IMR-90 (cell line): ENCODE measurements around the gene RPS24. TPM values are rescaled to one million over a fixed set of nuclear protein-coding genes. Genes with fewer than 3 reads are reported as not detected.

Experiments
- ATAC-seq: fragments of 200-7000 bp; cut with Tn5 transposase; 2 replicates; pipeline ENCODE4 v1.9.1; 2020; ENCODE audit warnings: low read depth, mild to moderate bottlenecking, moderate library complexity
- BruUV-seq: library from RNA; stranded (reverse); fragments of 400-500 nt; replicated peaks from 2 replicates; lab custom pipeline; 2021; lab: Mats Ljungman, UMichigan
- CTCF ChIA-PET: fragments of 300-600 bp; formaldehyde crosslinking; extraction: SDS; loops from one replicate; lab custom pipeline; 2021; ENCODE audit warnings: antibody characterized with exemption; lab: Yijun Ruan, JAX
- POLR2A ChIA-PET: fragments of 300-600 bp; sonication (Branson Sonifier 250); formaldehyde crosslinking; loops from one replicate; lab custom pipeline; 2022; ENCODE audit warnings: antibody characterized with exemption; ENCODE audit not compliant: unreplicated experiment; lab: Charles Lee
- DNase-seq: peaks from one replicate; pipeline ENCODE4 v3.0.0; 2013
- H2AFZ ChIP-seq: replicated peaks from 2 replicates; pipeline ENCODE3; 2013; ENCODE audit warnings: low read length, mild to moderate bottlenecking; ENCODE audit not compliant: poor library complexity
- H2AK5ac ChIP-seq: 2 replicates; pipeline ENCODE4 v1.6.1; 2013; ENCODE audit warnings: low read depth, low read length, inconsistent platforms
- H2AK9ac ChIP-seq: replicated peaks from 2 replicates; pipeline ENCODE3; 2013; ENCODE audit warnings: mild to moderate bottlenecking, low read depth, low read length, moderate library complexity; ENCODE audit not compliant: poor library complexity
- H2BK120ac ChIP-seq: 2 replicates; pipeline ENCODE4 v1.6.1; 2013; ENCODE audit warnings: low read depth, low read length, inconsistent platforms
- H2BK15ac ChIP-seq: 3 replicates; pipeline ENCODE4 v1.6.1; 2013; ENCODE audit warnings: low read depth, low read length, inconsistent platforms
- H2BK20ac ChIP-seq: 2 replicates; pipeline ENCODE4 v1.6.1; 2013; ENCODE audit warnings: low read depth, mild to moderate bottlenecking, inconsistent platforms, low read length, moderate library complexity
- H2BK5ac ChIP-seq: 2 replicates; pipeline ENCODE4 v1.6.1; 2013; ENCODE audit warnings: mild to moderate bottlenecking, low read depth, low read length, inconsistent platforms; ENCODE audit not compliant: poor library complexity, severe bottlenecking
- H3K14ac ChIP-seq: replicated peaks from 2 replicates; pipeline ENCODE4 v1.6.1; 2013; ENCODE audit warnings: low read depth, low read length, inconsistent platforms
- H3K18ac ChIP-seq: 2 replicates; pipeline ENCODE4 v1.6.1; 2013; ENCODE audit warnings: low read depth, low read length, control low read depth
- H3K23ac ChIP-seq: 2 replicates; pipeline ENCODE4 v1.6.1; 2013; ENCODE audit warnings: low read depth, low read length, inconsistent platforms
- H3K27ac ChIP-seq: 2 replicates; pipeline ENCODE4 v1.5.1; 2013; ENCODE audit warnings: mild to moderate bottlenecking, control low read depth, low read length; ENCODE audit not compliant: insufficient read depth
- H3K27me3 ChIP-seq: 2 replicates; pipeline ENCODE4 v1.6.1; 2013; ENCODE audit warnings: low read length; ENCODE audit not compliant: control insufficient read depth, insufficient read depth
- H3K36me3 ChIP-seq: 2 replicates; pipeline ENCODE4 v1.6.1; 2013; ENCODE audit warnings: low read length, mixed read lengths; ENCODE audit not compliant: control insufficient read depth, insufficient read depth
- H3K4ac ChIP-seq: 2 replicates; pipeline ENCODE4 v1.6.1; 2013; ENCODE audit warnings: low read depth, low read length, inconsistent platforms
- H3K4me1 ChIP-seq: 2 replicates; pipeline ENCODE4 v1.6.1; 2013; ENCODE audit warnings: low read length, mixed read lengths; ENCODE audit not compliant: control insufficient read depth, insufficient read depth
- H3K4me2 ChIP-seq: 2 replicates; pipeline ENCODE4 v1.6.1; 2013; ENCODE audit warnings: low read depth, mild to moderate bottlenecking, control low read depth, low read length, moderate library complexity
- H3K4me3 ChIP-seq: 2 replicates; pipeline ENCODE4 v1.5.1; 2013; ENCODE audit warnings: low read depth, mild to moderate bottlenecking, control low read depth, low read length, moderate library complexity; ENCODE audit not compliant: insufficient read depth
- H3K56ac ChIP-seq: 2 replicates; pipeline ENCODE4 v1.6.1; 2013; ENCODE audit warnings: low read length, inconsistent platforms; ENCODE audit not compliant: insufficient read depth; ENCODE audit errors: extremely low read depth
- H3K79me1 ChIP-seq, 2 experiments: 2 replicates each; pipeline ENCODE4 v1.6.1; 2013; ENCODE audit warnings: low read length in 2 of 2, inconsistent platforms in 1 of 2, low read depth in 1 of 2
- H3K9ac ChIP-seq: 2 replicates; pipeline ENCODE4 v1.6.1; 2013; ENCODE audit warnings: low read depth, low read length, control low read depth
- H3K9me1 ChIP-seq: 2 replicates; pipeline ENCODE4 v1.6.1; 2013; ENCODE audit warnings: low read length, inconsistent platforms; ENCODE audit not compliant: insufficient read depth
- H3K9me3 ChIP-seq: 2 replicates; pipeline ENCODE4 v1.6.1; 2013; ENCODE audit warnings: low read length; ENCODE audit not compliant: control insufficient read depth, insufficient read depth
- H4K20me1 ChIP-seq: 2 replicates; pipeline ENCODE4 v1.6.1; 2013; ENCODE audit warnings: low read length, inconsistent platforms; ENCODE audit not compliant: insufficient read depth
- H4K5ac ChIP-seq: 2 replicates; pipeline ENCODE4 v1.6.1; 2013; ENCODE audit warnings: mild to moderate bottlenecking, low read depth, low read length, control low read depth
- H4K8ac ChIP-seq, 2 experiments: 2 replicates each; pipeline ENCODE4 v1.6.1; 2013; ENCODE audit warnings: low read depth in 2 of 2, low read length in 2 of 2, control low read depth in 1 of 2, inconsistent platforms in 1 of 2
- H4K91ac ChIP-seq: 2 replicates; pipeline ENCODE4 v1.6.1; 2013; ENCODE audit warnings: low read depth, low read length, inconsistent platforms; ENCODE audit not compliant: insufficient read depth
- BHLHE40 ChIP-seq: fragments of 150-350 bp; IDR thresholded peaks from 2 replicates; pipeline ENCODE4 v1.6.1; 2016; ENCODE audit warnings: mild to moderate bottlenecking, low read depth, low read length
- CEBPB ChIP-seq: IDR thresholded peaks from 2 replicates; pipeline ENCODE4 v1.6.1; 2012; ENCODE audit warnings: low read depth, low read length, improper control_type of control experiment
- FOS ChIP-seq: fragments of 150-350 bp; IDR thresholded peaks from 2 replicates; pipeline ENCODE4 v1.6.1; 2016; ENCODE audit warnings: low read depth, low read length
- MAFK ChIP-seq: IDR thresholded peaks from 2 replicates; pipeline ENCODE4 v1.6.1; 2012; ENCODE audit warnings: low read depth, low read length, improper control_type of control experiment
- MAZ ChIP-seq: IDR thresholded peaks from 2 replicates; pipeline ENCODE4 v1.6.1; 2012; ENCODE audit warnings: low read depth, mild to moderate bottlenecking, low read length, improper control_type of control experiment, moderate library complexity, borderline replicate concordance
- MXI1 ChIP-seq: IDR thresholded peaks from 2 replicates; pipeline ENCODE4 v1.6.1; 2012; ENCODE audit warnings: low read depth, mild to moderate bottlenecking, low read length, moderate library complexity, borderline replicate concordance
- NFE2L2 ChIP-seq: fragments of 150-350 bp; IDR thresholded peaks from 2 replicates; pipeline ENCODE4 v1.6.1; 2016; ENCODE audit warnings: low read depth, mild to moderate bottlenecking, low read length
- POLR2A ChIP-seq: IDR thresholded peaks from 2 replicates; pipeline ENCODE4 v1.6.1; 2012; ENCODE audit warnings: mild to moderate bottlenecking, low read depth, low read length
- RAD21 ChIP-seq: IDR thresholded peaks from 2 replicates; pipeline ENCODE4 v1.6.1; 2012; ENCODE audit warnings: low read length, improper control_type of control experiment
- RFX5 ChIP-seq: IDR thresholded peaks from 2 replicates; pipeline ENCODE4 v1.8.0; 2012; ENCODE audit warnings: low read depth, mild to moderate bottlenecking, low read length, moderate library complexity
- WGBS, 2 experiments: methylation state at CpG; one replicate each; pipeline versions ENCODE4 v1.1.5 to v1.1.7; 2013; ENCODE audit warnings: missing lambda C conversion rate in 2 of 2; ENCODE audit not compliant: insufficient read length in 1 of 2; ENCODE audit errors: extremely low coverage in 2 of 2; 5-methylcytosine and 5-hydroxymethylcytosine counted together
- dilution Hi-C: fragments of 300-500 bp; cut with HindIII; formaldehyde crosslinking; loops from one replicate; pipeline ENCODE4 v1.14.3; 2018; ENCODE audit warnings: low sequenced_read_pairs; ENCODE audit not compliant: unreplicated experiment
- in situ Hi-C: fragments of 300-500 bp; cut with MboI; formaldehyde crosslinking; loops from 3 replicates; pipeline ENCODE4 v1.14.3; 2019; ENCODE audit warnings: low sequenced_read_pairs, inconsistent platforms, mixed read lengths
- intact Hi-C: fragments of 100-400 bp; cut with micrococcal nuclease; formaldehyde crosslinking; loops from 2 replicates; pipeline ENCODE4 v1.10.0; 2022
- polyA plus RNA-seq, 3 experiments: library from polyadenylated mRNA; depleted of rRNA; stranded (reverse); fragments of >200 nt; gene quantifications; 2 replicates each; pipeline ENCODE4 v1.2.3, GENCODE V29; 2012; ENCODE audit warnings: low replicate concordance in 1 of 3
- total RNA-seq: library from RNA; depleted of rRNA; stranded (reverse); fragments of >200 nt; gene quantifications from 2 replicates; pipeline ENCODE4 v1.2.3, GENCODE V29; 2012

The RPS24 gene
- total and polyA plus RNA-seq, 2 of the 4 experiments (the other 2 are of a cell fraction): 1,664 to 4,721 TPM

DNA sequence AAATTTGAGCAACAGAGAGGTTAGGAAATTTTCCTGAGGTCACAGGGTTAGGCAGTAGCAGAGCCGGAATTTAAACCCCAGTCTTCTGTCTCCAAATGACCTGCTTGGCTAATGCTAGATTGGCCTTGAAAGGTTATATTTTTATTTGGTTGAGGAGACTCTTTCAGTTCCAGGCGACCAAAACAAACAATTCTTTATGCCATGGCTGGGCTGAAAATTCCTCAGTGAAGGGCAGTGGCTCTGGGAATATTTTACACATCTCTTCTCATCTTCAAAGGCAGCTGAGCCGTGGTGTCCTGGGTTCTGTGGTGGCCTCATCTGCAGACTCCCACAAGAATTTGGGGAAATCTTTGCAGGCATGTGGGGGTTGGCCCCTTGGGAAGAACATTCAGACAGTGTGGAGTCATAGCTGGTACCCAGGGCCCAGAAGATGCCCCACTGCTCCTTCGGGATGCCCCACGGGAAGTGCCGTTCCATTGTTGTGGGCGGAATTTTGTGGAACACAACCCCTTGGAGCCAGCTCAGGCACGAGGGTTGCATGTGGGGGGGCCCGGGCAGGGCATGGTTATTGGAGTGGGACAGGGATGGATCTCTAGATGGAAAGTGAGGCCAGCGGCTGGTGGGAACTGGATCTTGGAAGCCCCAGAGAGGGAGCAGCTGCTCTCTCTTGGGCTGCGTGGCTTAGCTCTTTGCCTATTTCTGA, 33.2 kb downstream of the RPS24 start:
- no peak overlapping the region for H3K27ac ChIP-seq
- 91% methylated on average over 5 of the region's 11 CpGs; no CpG with 5 or more reads in 1 of the 2 experiments for WGBS, 2 experiments
- H3K79me1 ChIP-seq: no peaks in the 10 kb centered on the region
- no peak overlapping the region for H2AK5ac ChIP-seq
- H3K4me3 ChIP-seq: no peak overlapping the region
- H3K56ac ChIP-seq: no peak overlapping the region
- in situ Hi-C loops (no loop called here), dilution Hi-C loops (no loop called here), intact Hi-C loops (no loop called here)
- no peak overlapping the region for H2BK15ac ChIP-seq
- no peaks in the 10 kb centered on the region for H3K36me3 ChIP-seq
- no peak overlapping the region for H2AK9ac ChIP-seq
- no peak overlapping the region for H2BK120ac ChIP-seq
- no peak overlapping the region for H3K4ac ChIP-seq
- no peaks in the 10 kb centered on the region for H3K4me1 ChIP-seq
- BruUV-seq: no TSS peak
- no peak for TF ChIP-seq RFX5
- no peak for TF ChIP-seq FOS
- TF ChIP-seq MAZ: no peak
- no peak for TF ChIP-seq RAD21
- no peak for TF ChIP-seq POLR2A
- no peak for TF ChIP-seq MAFK
- no peak for TF ChIP-seq MXI1
- no peak for TF ChIP-seq CEBPB
- TF ChIP-seq BHLHE40: no peak
- TF ChIP-seq NFE2L2: no peak
- no peak overlapping the region for H2AFZ ChIP-seq
- H3K23ac ChIP-seq: no peak overlapping the region
- no peaks in the 10 kb centered on the region; the same call in 1 of the 2 replicates for H3K9me1 ChIP-seq
- POLR2A ChIA-PET: no interaction called here
- no peak overlapping the region for H4K91ac ChIP-seq
- DNase-seq (no peak), ATAC-seq (no peak)
- H3K18ac ChIP-seq: no peak overlapping the region
- H2BK20ac ChIP-seq: no peak overlapping the region
- no peaks in the 10 kb centered on the region for H4K20me1 ChIP-seq
- CTCF ChIA-PET: no interaction called here
- no peaks in the 10 kb centered on the region for H3K9me3 ChIP-seq
- no peak overlapping the region for H3K4me2 ChIP-seq
- no peak overlapping the region for H3K14ac ChIP-seq
- no peak overlapping the region for H4K8ac ChIP-seq
- no peak overlapping the region for H2BK5ac ChIP-seq
- H3K9ac ChIP-seq: no peak overlapping the region
- peaks cover 10% of the 10 kb centered on the region for H3K27me3 ChIP-seq
- no peak overlapping the region for H4K5ac ChIP-seq
